HG02870 (cell line): ENCODE measurements around the gene NFIL3.
A peak's percentile ranks its signal among the peaks of the same experiment; 100 is the strongest.

Source experiments
- ATAC-seq: cut with Tn5 transposase; IDR thresholded peaks from one replicate; pipeline ENCODE4 v1.9.1; 2021; ENCODE audit warnings: mild to moderate bottlenecking, moderate library complexity; ENCODE audit not compliant: unreplicated experiment

Gene NFIL3

GRCh38 chr9:91361291-91362050, 62.2 kb downstream of the NFIL3 start, which contains the start of gene AUH:
AUH (minus strand) TSS chr9:91361918; CDS start chr9:91361889, 29 bp downstream.
- ATAC-seq = peak; percentile 73

- ATAC-seq = no peak
Observed at GRCh38 chr9:91360551-91361290, 62.9 kb downstream of the NFIL3 start.

- no peak for ATAC-seq
Observed at GRCh38 chr9:91359734-91360470, 63.7 kb downstream of the NFIL3 start.

GRCh38 chr9:91359083-91359482, 64.5 kb downstream of the NFIL3 start:
- no peak for ATAC-seq
